ENCODE measurements around the gene INSIG1.

The INSIG1 gene

DNA sequence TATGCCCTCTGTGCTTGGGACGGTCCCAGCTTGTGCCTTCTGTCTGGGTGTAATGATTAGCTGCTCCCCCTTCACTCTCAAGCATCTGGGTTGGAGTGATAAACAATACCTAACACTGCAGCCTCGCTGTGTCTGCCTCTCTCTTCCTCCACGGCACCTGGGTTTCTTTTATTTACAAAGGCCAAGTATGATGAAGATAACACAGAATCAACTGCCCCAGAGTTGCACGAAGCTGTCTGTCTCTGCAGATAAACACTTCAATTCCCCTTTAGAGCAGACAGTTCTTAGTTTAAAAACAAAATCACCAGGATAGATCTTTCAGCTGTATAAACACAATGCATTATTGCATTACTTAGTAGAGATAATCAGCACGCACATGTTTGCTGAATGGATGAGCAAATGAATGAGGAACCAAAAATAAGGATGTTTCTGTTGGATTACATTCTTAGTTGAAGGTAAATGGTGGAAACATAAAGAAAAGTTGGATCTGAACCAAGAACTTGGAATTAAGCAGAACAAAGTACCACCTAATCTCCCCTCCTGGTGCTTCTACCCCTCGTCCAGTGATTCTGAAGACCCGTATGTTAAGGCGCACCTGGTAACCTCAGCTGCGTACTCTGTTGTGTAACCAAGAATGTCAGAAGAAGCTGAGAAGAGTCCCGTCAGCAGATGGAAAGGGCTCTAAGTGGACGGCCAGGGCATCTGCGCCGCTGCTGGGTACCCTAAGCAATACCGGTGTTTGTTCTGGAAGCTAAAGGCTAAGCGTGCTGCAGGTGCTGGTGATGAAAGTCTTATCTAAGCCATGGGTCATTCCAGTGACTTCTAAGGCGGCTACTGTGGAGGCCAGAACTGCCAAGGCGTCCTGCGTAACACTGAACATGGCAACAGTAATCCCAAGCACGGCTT, 26.6 kb downstream of the INSIG1 start:
- TF ChIP-seq, protein P1, sequence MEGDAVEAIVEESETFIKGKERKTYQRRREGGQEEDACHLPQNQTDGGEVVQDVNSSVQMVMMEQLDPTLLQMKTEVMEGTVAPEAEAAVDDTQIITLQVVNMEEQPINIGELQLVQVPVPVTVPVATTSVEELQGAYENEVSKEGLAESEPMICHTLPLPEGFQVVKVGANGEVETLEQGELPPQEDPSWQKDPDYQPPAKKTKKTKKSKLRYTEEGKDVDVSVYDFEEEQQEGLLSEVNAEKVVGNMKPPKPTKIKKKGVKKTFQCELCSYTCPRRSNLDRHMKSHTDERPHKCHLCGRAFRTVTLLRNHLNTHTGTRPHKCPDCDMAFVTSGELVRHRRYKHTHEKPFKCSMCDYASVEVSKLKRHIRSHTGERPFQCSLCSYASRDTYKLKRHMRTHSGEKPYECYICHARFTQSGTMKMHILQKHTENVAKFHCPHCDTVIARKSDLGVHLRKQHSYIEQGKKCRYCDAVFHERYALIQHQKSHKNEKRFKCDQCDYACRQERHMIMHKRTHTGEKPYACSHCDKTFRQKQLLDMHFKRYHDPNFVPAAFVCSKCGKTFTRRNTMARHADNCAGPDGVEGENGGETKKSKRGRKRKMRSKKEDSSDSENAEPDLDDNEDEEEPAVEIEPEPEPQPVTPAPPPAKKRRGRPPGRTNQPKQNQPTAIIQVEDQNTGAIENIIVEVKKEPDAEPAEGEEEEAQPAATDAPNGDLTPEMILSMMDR (IDR thresholded peaks at IDR 0.05; ENCODE audit: low read depth, low read length, missing control alignments), result no peak
- no peak overlapping the region for H3K4me3 ChIP-seq (ENCODE audit: low read depth, low read length)
- H3K27ac ChIP-seq, result no peak overlapping the region
- no peak for DNase-seq
- no peaks in the 10 kb centered on the region for H3K36me3 ChIP-seq (replicated peaks)
- no peaks in the 10 kb centered on the region for H3K27me3 ChIP-seq (replicated peaks)
- in situ Hi-C loops (cut with HindIII; ENCODE audit: low pct_ligation_motif_present, low sequenced_read_pairs), result no loop called here

DNA sequence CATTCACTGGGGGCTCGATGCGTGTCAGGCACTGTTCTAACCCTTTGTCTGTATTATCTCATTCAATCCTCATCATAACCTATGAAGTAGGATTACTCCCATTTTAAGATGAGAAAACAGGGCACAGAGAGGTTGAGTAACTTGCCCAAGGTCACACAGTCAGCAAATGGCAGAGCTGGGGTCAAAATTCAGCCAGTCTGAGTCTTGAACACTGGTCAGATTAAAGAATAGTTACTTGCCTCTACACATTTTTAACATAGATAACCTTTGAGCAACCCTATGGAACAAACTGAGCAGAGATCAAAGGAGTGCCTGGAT, 27.2 kb downstream of the INSIG1 start:
- DNase-seq, result no peak
- in situ Hi-C loops (cut with HindIII; ENCODE audit: low pct_ligation_motif_present, low sequenced_read_pairs), result loop anchor here (25.0 kb wide), 1 partner anchor 388 kb away; no protein-coding TSS in a partner anchor
- no peaks in the 10 kb centered on the region for H3K36me3 ChIP-seq (replicated peaks)

DNA sequence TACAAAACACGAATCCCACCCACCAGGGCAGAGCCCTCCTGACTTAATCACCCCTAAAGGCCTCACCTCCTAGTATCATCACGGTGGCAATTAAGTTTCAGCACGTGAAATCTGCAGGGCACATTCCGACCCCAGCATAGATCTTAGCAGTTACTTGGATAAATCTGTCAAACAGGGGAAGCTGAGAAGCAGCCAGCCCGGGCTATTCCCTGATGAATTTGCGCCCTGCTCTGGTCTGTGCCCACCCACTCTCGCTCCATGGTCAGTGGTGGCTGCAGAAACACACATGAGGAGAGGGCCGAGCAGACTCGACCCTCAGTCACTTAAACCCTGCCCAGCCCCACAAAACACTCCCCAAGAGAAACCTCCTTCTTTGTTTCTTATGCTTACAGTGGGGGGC, 28.7 kb downstream of the INSIG1 start:
- in situ Hi-C loops (cut with HindIII; ENCODE audit: low pct_ligation_motif_present, low sequenced_read_pairs), result loop anchor here (25.0 kb wide), 1 partner anchor 389 kb away; no protein-coding TSS in a partner anchor
- Histone ChIP-seq H3K36me3 (replicated peaks) (no peaks in the 10 kb centered on the region), H3K27ac (no peak overlapping the region), H3K4me3 (ENCODE audit: low read depth, low read length) (no peak overlapping the region), H3K27me3 (replicated peaks) (no peaks in the 10 kb centered on the region)
- TF ChIP-seq, protein P1 (IDR thresholded peaks at IDR 0.05; ENCODE audit: low read depth, low read length, missing control alignments), result no peak
- no peak for DNase-seq

More for the DNA sequence above, 27.2 kb downstream of the INSIG1 start:
- Histone ChIP-seq H3K4me3 (ENCODE audit: low read depth, low read length) (no peak overlapping the region), H3K27me3 (replicated peaks) (no peaks in the 10 kb centered on the region), H3K27ac (no peak overlapping the region)
- TF ChIP-seq, protein P1 (IDR thresholded peaks at IDR 0.05; ENCODE audit: low read depth, low read length, missing control alignments), result no peak

DNA sequence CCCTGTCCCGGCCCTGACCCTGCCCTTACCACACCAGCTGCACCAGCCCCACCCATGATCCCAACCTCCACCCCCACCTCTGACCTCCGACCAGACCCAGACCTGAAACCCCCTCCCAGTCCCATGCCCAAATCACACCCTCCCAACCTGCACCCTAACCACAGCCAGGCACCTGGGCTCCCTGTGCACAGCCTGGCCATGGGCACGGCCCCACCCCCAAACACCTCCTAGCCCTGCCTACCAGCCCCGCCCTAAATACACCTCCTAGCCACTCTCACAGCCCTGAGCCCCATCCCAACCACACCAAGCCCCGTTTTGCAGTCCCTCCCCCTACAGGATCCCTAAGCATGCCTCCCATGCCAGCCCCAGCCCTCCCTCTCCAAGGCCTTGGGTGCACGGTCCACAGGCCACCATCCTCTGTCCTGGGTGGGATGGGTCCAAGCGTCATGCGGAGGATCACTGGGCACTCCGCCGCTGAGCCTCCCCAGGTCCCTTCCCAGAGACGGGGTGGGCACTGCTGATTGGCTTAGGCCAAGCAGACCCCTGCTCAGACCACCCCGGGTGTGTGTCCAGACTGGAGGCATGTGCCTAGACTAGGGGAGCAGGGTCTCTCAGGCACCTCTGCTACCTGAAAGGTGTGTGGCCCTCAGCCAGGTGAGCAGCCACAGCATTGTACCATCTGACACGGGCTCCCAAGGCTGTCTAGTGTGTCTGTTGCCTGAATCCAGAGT, 30.1 kb downstream of the INSIG1 start:
- in situ Hi-C loops (cut with HindIII; ENCODE audit: low pct_ligation_motif_present, low sequenced_read_pairs), result loop anchor here (25.0 kb wide), 1 partner anchor 390 kb away; no protein-coding TSS in a partner anchor
- H3K27me3 ChIP-seq (replicated peaks), result no peaks in the 10 kb centered on the region
- no peak overlapping the region for H3K4me3 ChIP-seq (ENCODE audit: low read depth, low read length)
- H3K36me3 ChIP-seq (replicated peaks), result no peaks in the 10 kb centered on the region
- H3K27ac ChIP-seq, result no peak overlapping the region
- DNase-seq, result no peak
- TF ChIP-seq, protein P1 (IDR thresholded peaks at IDR 0.05; ENCODE audit: low read depth, low read length, missing control alignments), result no peak

DNA sequence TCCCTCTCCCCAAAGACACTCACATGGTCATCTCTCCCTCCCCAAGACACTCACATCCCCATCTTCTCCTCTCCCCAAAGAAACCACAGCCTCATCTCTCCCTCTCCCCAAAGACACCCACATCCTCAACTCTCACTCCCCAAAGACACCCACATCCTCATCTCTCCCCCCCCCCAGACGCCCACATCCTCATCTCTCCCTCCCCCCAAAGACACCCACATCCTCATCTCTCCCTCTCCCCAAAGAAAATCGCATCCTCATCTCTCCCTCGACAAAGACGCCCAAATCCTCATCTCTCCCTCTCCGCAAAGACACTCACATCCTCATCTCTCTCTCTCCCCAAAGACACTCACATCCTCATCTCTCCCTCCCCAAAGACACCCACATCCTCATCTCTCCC, 31.5 kb downstream of the INSIG1 start:
- in situ Hi-C loops (cut with HindIII; ENCODE audit: low pct_ligation_motif_present, low sequenced_read_pairs), result loop anchor here (25.0 kb wide), 1 partner anchor 392 kb away; no protein-coding TSS in a partner anchor
- no peak for DNase-seq
- Histone ChIP-seq H3K27ac (no peak overlapping the region), H3K36me3 (replicated peaks) (no peaks in the 10 kb centered on the region), H3K27me3 (replicated peaks) (no peaks in the 10 kb centered on the region), H3K4me3 (ENCODE audit: low read depth, low read length) (no peak overlapping the region)
- TF ChIP-seq, protein P1 (IDR thresholded peaks at IDR 0.05; ENCODE audit: low read depth, low read length, missing control alignments), result no peak
